HG03060 (cell line): ENCODE data around the gene GPR148.

ENCODE experiments used
- ATAC-seq: cut with Tn5 transposase; IDR thresholded peaks from one replicate; pipeline ENCODE4 v1.9.1; 2021; ENCODE audit warnings: low read depth, moderate number of reproducible peaks; ENCODE audit not compliant: unreplicated experiment

GPR148 gene

GRCh38 chr2:130744287-130745117 is 15.6 kb downstream of the GPR148 start:
- no peak for ATAC-seq

- ATAC-seq, result no peak
Observed at GRCh38 chr2:130749078-130749477, 20.2 kb downstream of the GPR148 start.

- no peak for ATAC-seq
Observed at GRCh38 chr2:130749641-130750040, 20.8 kb downstream of the GPR148 start.

GRCh38 chr2:130754811-130755210 is 25.9 kb downstream of the GPR148 start:
- no peak for ATAC-seq

- no peak for ATAC-seq
Observed at GRCh38 chr2:130755256-130756052, 26.6 kb downstream of the GPR148 start, which contains the start of gene AMER3. TSS of gene AMER3 (plus strand) at chr2:130755540. CDS start at chr2:130762073, 6,533 bp downstream.

GRCh38 chr2:130756053-130756873 is 27.4 kb downstream of the GPR148 start:
- ATAC-seq, result no peak

- no peak for ATAC-seq
Observed at GRCh38 chr2:130756874-130757668, 28.2 kb downstream of the GPR148 start.

GRCh38 chr2:130759906-130760753 is 31.3 kb downstream of the GPR148 start:
- ATAC-seq, result no peak

- ATAC-seq, result no peak
Observed at GRCh38 chr2:130760754-130761751, 32.2 kb downstream of the GPR148 start.

- no peak for ATAC-seq
Observed at GRCh38 chr2:130762031-130762909, 33.4 kb downstream of the GPR148 start.

- no peak for ATAC-seq
Observed at GRCh38 chr2:130762910-130763385, 34.1 kb downstream of the GPR148 start.

- no peak for ATAC-seq
Observed at GRCh38 chr2:130763405-130763804, 34.5 kb downstream of the GPR148 start.

- ATAC-seq, result no peak
Observed at GRCh38 chr2:130764035-130764820, 35.4 kb downstream of the GPR148 start.

GRCh38 chr2:130764821-130765115 is 35.9 kb downstream of the GPR148 start:
- no peak for ATAC-seq

- no peak for ATAC-seq
Observed at GRCh38 chr2:130765464-130765863, 36.6 kb downstream of the GPR148 start.

- no peak for ATAC-seq
Observed at GRCh38 chr2:130766037-130766436, 37.2 kb downstream of the GPR148 start.
